ENCODE data around the gene DYRK2. TPM values are rescaled to one million over a fixed set of nuclear protein-coding genes. Genes with fewer than 3 reads are reported as not detected.

The DYRK2 gene
- total RNA-seq, 2 experiments from 2014 or later, result 72.9 to 73.1 TPM

DNA sequence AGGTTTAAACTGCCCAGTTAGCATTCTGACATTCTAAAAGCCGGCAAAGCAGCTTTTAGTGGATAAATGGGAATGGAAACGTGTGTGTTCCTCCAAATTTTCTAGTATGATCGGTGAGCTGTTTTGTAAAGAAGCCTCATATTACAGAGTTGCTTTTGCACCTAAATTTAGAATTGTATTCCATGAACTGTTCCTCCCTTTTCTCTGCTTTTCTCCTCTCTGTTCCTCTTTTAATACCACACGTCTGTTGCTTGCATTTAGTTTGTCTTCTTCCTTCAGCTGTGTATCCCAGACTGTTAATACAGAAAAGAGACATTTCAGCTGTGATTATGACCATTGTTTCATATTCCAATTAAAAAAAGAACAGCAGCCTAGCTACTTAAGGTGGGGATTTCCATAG lies 10.7 kb downstream of the DYRK2 start:
- Mint-ChIP-seq H3K36me3 (ENCODE audit: low read depth) (peaks cover 95% of the 10 kb centered on the region), H3K4me3 (no peak overlapping the region), H3K9me3 (ENCODE audit: insufficient read depth) (no peaks in the 10 kb centered on the region), H3K27ac (no peak overlapping the region), H3K27me3 (ENCODE audit: low read depth) (no peaks in the 10 kb centered on the region), H3K4me1 (ENCODE audit: low read depth) (peaks cover 75% of the 10 kb centered on the region)
- DNase-seq, result no peak
- no peak for ATAC-seq
- ChIA-PET CTCF (interaction anchor here (2.6 kb wide), 1 partner anchor 284 kb away, joined by 9 read pairs; no protein-coding TSS in a partner anchor), POLR2A (no interaction called here)

DNA sequence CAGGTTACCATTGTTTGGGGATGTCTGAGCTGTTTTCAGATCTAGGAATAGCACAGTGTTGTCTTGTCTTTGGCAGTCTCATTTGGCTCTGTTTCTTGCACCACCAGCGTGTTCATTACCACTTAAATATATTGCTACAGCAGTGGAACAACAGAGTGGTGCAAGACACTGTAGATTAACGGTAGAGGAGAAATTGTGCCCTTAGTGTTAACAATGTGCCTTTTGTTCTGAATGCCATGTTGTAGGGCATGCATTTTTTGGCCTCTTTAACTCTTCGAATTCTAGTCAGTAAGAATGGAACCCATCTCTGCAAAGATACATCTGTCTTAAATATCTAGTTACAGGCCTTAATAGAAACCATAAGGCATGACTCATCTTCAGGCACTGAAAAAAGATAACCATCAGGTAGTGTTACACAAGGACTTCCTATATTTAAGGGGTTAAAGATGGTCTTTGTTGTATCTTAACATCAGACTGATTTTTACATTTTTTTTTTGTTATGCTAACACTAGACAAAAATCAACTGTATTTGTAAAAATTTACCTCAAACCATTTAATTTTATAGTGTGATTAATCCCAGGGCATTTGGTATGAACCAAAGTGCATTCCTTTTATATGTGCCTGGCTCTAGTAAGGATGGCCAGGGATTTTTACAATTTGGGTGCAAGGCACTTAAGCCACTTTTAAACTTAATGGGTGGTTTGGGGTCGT lies 12.9 kb downstream of the DYRK2 start:
- Mint-ChIP-seq H3K4me3 (no peak overlapping the region), H3K27me3 (ENCODE audit: low read depth) (no peaks in the 10 kb centered on the region), H3K9me3 (ENCODE audit: insufficient read depth) (no peaks in the 10 kb centered on the region), H3K27ac (no peak overlapping the region), H3K4me1 (ENCODE audit: low read depth) (peaks cover 72% of the 10 kb centered on the region), H3K36me3 (ENCODE audit: low read depth) (peaks cover 82% of the 10 kb centered on the region)
- POLR2A ChIA-PET, result no interaction called here
- DNase-seq (no peak), ATAC-seq (no peak)
- CTCF ChIA-PET, result interaction anchor here (1.7 kb wide), 1 partner anchor 8 kb away, joined by 6 read pairs; no protein-coding TSS in a partner anchor

DNA sequence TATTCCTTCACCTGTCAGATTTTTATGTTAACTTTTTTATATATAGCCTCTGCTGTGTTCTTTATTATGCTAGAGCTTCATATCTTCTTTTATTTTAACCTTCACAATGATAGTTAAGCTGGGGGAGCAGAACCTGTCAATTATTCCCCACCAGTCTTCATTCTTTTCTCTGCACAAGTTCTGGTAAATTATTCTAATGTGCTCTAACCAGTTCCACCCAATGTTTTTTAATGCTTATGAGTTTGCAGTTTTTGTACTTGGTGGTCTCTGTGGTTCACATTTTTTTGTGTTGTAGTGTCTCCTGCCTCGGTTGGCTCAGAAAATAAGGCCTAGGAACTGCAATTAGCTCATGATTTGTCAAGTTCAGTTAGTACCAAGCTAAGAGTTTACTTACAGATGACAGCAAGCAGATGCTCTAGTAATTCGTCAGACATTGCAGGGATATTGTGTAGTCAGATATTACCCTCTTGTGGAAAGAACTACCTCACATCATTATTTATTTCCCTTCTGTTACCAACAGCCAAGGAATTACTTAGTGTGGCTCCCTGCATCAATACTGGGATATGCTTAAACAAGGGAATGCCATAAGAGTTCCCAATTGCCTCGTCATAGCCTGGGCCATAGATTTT lies 14.5 kb downstream of the DYRK2 start:
- ChIA-PET POLR2A (interaction anchor here (0.7 to 1.1 kb wide), 2 partner anchors 33 to 681 kb away, joined by 3 to 5 read pairs; no protein-coding TSS in a partner anchor), CTCF (interaction anchor here (1.0 to 1.7 kb wide), 4 partner anchors 9 to 307 kb away, joined by 3 to 6 read pairs (median 3); no protein-coding TSS in a partner anchor)
- Mint-ChIP-seq H3K27ac (no peak overlapping the region), H3K9me3 (ENCODE audit: insufficient read depth) (no peaks in the 10 kb centered on the region), H3K4me3 (no peak overlapping the region), H3K4me1 (ENCODE audit: low read depth) (peaks cover 75% of the 10 kb centered on the region), H3K27me3 (ENCODE audit: low read depth) (no peaks in the 10 kb centered on the region), H3K36me3 (ENCODE audit: low read depth) (peaks cover 77% of the 10 kb centered on the region)
- ATAC-seq, result no peak
- no peak for DNase-seq

DNA sequence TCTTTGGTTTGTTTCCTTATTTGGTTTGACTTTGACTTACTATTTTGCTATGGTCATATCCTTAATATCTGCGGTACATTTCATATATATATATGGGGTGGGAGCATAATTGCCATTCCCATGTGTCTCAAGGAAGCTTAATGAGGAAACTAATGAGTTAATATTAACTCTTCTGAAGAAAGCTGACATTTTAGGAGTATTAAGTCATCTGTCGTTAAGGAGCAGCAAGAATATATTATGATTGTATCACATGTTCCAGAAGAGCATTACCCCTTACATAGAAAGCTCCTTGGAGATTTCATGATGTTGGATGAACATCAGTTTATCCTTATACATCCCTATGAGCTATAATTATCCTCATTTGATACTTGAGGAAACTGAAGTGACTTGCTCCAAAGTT lies 15.6 kb downstream of the DYRK2 start:
- Mint-ChIP-seq H3K27ac (no peak overlapping the region), H3K4me3 (no peak overlapping the region), H3K4me1 (ENCODE audit: low read depth) (peaks cover 74% of the 10 kb centered on the region), H3K27me3 (ENCODE audit: low read depth) (no peaks in the 10 kb centered on the region), H3K36me3 (ENCODE audit: low read depth) (peaks cover 67% of the 10 kb centered on the region), H3K9me3 (ENCODE audit: insufficient read depth) (no peaks in the 10 kb centered on the region)
- ChIA-PET CTCF (interaction anchor here (0.7 to 1.4 kb wide), 3 partner anchors 13 to 308 kb away, joined by 3 to 4 read pairs (median 3); no protein-coding TSS in a partner anchor), POLR2A (interaction anchor here (1.1 kb wide), 1 partner anchor 31 kb away, joined by 5 read pairs; no protein-coding TSS in a partner anchor)
- no peak for DNase-seq
- no peak for ATAC-seq

DNA sequence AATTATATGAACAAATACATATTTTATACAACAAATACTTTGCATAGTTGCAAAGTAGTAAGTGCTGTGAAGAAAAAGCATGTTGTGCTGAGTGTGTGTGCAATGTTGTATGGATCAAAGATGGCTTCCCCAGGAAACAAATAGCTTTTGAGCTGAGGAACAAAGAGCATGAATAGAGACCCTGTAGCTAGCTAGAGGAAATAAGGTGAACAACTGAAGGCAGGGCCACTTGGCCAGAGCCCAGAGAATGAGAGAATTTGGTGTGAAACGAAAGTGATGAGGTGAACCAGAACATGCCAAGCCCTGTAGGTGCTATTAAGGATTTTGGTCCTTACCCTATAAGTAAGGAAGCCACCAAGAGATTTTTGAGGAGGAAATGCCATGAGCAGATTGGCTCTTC lies 17.1 kb downstream of the DYRK2 start:
- H3K27ac Mint-ChIP-seq, result peak overlapping the region; percentile 68
- ATAC-seq (no peak), DNase-seq (no peak)
- ChIA-PET CTCF (no interaction called here), POLR2A (no interaction called here)
- H3K36me3 Mint-ChIP-seq (ENCODE audit: low read depth), result peaks cover 63% of the 10 kb centered on the region
- peaks cover 73% of the 10 kb centered on the region for H3K4me1 Mint-ChIP-seq (ENCODE audit: low read depth)
- H3K27me3 Mint-ChIP-seq (ENCODE audit: low read depth), result no peaks in the 10 kb centered on the region
- no peak overlapping the region for H3K4me3 Mint-ChIP-seq
- no peaks in the 10 kb centered on the region for H3K9me3 Mint-ChIP-seq (ENCODE audit: insufficient read depth)

DNA sequence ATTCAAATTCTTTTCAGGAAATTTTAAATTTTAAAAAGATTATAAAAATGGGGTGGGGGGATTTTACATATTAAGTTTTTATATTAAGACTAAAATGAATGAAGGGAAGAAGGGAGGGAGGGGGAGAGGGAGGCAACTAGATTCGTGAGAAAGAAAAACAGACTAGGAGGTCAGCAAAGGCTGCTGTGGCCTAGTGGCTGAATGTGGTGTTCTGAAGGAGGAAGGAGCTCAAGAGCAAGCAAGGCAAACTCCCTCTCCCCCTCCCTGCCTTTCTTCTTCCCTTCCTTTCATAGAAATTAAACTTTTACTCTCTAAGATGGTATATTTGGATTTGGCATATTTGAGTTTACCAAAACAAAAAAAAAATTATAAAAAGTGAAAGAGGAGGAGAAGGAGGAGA lies 18.1 kb downstream of the DYRK2 start:
- no peak for DNase-seq
- ChIA-PET CTCF (interaction anchor here (1.1 kb wide), 1 partner anchor 225 kb away, joined by 3 read pairs; no protein-coding TSS in a partner anchor), POLR2A (no interaction called here)
- Mint-ChIP-seq H3K36me3 (ENCODE audit: low read depth) (peaks cover 54% of the 10 kb centered on the region), H3K27ac (no peak overlapping the region), H3K4me1 (ENCODE audit: low read depth) (peaks cover 64% of the 10 kb centered on the region), H3K4me3 (no peak overlapping the region), H3K27me3 (ENCODE audit: low read depth) (no peaks in the 10 kb centered on the region), H3K9me3 (ENCODE audit: insufficient read depth) (no peaks in the 10 kb centered on the region)
- no peak for ATAC-seq

DNA sequence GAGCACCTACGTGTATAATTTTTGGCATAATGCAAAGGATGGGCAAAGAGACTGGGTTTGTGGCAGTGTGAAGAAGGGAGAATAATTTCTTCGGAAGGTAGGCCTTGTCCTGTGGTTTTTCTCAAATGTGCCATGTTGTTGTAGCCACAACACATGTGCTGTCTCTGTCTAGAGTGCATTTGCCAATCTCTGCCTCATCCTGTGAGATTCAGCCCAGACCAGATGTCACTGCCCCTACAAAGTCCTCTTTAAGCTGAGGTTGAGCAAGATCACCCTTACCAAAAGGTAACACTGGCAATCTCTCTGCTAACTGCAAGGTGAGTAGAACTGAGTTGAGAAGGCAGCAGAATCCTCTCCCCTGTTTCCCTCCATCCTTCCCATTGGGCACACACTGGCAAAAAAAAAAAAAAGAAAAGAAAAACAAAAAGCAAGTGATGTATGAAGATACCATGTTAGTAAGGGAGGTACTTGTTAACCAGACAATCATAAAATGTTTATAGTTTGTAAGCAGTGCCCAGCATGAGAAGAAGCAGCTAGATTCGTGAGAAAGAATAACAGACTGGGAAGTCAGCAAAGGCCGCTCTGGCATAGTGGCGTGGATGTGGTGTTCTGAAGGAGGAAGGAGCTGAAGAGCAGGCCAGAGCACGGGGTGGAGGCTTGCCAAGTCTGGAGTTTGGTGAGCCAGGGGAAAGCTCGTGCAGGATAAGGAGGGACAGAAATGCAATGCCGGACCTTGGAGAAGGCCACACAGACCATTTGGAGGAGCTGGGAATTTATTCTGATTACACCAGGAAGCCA lies 18.9 kb downstream of the DYRK2 start:
- CTCF ChIA-PET, result interaction anchor here (0.6 to 1.1 kb wide), 3 partner anchors 226 to 960 kb away, joined by 3 read pairs; no protein-coding TSS in a partner anchor
- POLR2A ChIA-PET, result interaction anchor here (0.6 kb wide), 1 partner anchor 48 kb away, joined by 3 read pairs; no protein-coding TSS in a partner anchor
- H3K4me3 Mint-ChIP-seq, result no peak overlapping the region
- H3K27ac Mint-ChIP-seq, result peak overlapping the region; percentile 17
- no peak for ATAC-seq
- peaks cover 55% of the 10 kb centered on the region for H3K4me1 Mint-ChIP-seq (ENCODE audit: low read depth)
- DNase-seq, result no peak
- peaks cover 5% of the 10 kb centered on the region for H3K9me3 Mint-ChIP-seq (ENCODE audit: insufficient read depth)
- H3K36me3 Mint-ChIP-seq (ENCODE audit: low read depth), result peaks cover 53% of the 10 kb centered on the region
- no peaks in the 10 kb centered on the region for H3K27me3 Mint-ChIP-seq (ENCODE audit: low read depth)

DNA sequence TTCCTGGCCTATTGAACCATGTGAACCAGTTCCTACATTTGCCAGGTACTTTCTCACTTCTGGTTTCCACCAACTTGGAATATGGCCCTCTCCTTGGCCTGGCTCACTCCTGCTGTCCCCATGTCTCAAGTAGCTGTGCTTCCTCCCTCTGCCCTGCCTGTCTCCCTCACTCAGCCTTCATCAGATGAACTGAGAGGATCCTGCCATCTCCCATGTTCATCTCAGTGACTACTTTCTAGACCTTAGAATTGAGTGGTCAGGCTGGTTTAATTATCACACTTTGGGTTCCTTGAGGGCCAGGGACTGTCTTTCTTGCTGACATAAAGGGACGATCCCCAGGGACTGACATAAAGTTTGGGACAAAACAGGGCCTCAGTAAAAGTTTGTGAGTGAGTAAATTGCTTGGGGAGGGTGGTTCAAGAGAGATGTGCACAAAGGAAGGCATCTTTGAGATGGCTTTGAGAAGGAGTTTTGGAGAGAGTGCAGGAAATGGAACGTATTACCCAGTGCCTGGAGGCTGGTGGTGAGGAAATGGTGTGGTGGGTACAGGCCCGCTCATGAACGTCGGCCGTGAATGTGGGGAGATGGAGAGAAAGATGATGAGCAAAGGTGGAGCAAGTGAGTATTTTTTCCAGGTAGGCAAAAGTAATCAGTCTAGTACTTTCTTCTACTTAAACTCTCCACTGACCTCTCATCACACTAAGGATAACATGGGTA lies 20.8 kb downstream of the DYRK2 start:
- CTCF ChIA-PET, result interaction anchor here (0.7 kb wide), 1 partner anchor 8 kb away, joined by 3 read pairs; no protein-coding TSS in a partner anchor
- H3K27me3 Mint-ChIP-seq (ENCODE audit: low read depth), result no peaks in the 10 kb centered on the region
- peak overlapping the region; percentile 36 for H3K27ac Mint-ChIP-seq
- peaks cover 39% of the 10 kb centered on the region for H3K4me1 Mint-ChIP-seq (ENCODE audit: low read depth)
- H3K36me3 Mint-ChIP-seq (ENCODE audit: low read depth), result peaks cover 54% of the 10 kb centered on the region
- DNase-seq, result no peak
- peak; percentile 73 for ATAC-seq
- peaks cover 16% of the 10 kb centered on the region for H3K9me3 Mint-ChIP-seq (ENCODE audit: insufficient read depth)
- H3K4me3 Mint-ChIP-seq, result no peak overlapping the region
- POLR2A ChIA-PET, result no interaction called here

DNA sequence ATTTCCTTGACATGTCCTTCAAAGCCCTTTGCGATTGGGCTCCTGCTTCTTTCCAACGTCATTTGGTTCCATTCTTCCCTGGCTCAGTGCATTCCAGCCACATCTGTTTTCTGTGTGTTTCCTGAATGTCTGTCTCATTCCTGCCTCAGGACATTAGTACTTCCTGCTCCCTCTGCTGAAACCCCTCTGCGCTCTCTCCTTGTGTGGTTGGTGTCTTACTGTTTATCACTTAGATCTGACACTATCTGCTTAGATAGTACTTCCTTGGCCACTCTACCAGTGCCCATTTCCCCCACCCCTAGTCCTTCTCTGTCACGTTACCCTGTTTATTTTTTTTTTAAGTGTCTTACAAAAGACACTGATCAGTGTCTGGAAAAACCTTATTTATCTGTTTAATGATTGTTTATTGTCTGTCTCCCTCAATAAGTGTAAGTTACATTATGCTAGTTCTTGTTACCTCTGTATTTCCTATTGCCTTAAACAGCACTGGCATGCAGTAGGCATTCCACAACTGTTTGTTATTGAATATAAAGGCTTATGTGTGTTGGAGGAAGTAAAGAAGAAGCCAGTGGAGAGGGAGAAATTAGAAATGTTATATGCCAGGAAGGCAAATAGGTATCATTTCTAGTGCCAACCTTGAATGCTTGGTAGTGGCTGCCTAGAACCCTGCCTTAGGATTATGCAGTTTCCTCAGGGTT lies 21.5 kb downstream of the DYRK2 start:
- peak overlapping the region; percentile 17 for H3K27ac Mint-ChIP-seq
- no peaks in the 10 kb centered on the region for H3K27me3 Mint-ChIP-seq (ENCODE audit: low read depth)
- ChIA-PET CTCF (no interaction called here), POLR2A (no interaction called here)
- no peak overlapping the region for H3K4me3 Mint-ChIP-seq
- ATAC-seq (peak; percentile 35), DNase-seq (no peak)
- peaks cover 37% of the 10 kb centered on the region for H3K4me1 Mint-ChIP-seq (ENCODE audit: low read depth)
- peaks cover 54% of the 10 kb centered on the region for H3K36me3 Mint-ChIP-seq (ENCODE audit: low read depth)
- peaks cover 16% of the 10 kb centered on the region for H3K9me3 Mint-ChIP-seq (ENCODE audit: insufficient read depth)

DNA sequence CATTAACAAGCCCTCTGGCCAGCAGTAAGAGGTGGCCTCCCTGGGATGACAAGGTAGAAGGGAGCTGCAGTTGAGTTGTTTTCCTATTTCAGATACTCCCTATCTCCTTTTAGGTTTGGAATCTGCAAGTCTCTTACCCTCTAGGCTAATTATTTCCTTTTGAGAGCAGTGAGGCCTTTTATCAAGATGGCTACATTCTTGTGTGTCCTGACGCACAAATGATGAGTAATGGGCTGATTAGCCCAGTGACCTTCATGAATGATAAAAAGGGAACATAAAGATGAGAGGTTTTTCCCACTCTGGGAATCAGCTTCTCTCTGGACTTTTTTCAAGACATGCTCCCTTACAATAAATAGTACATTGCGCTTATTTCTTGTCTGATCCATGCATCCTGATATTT lies 22.9 kb downstream of the DYRK2 start:
- H3K4me1 Mint-ChIP-seq (ENCODE audit: low read depth), result peaks cover 29% of the 10 kb centered on the region
- ChIA-PET CTCF (no interaction called here), POLR2A (no interaction called here)
- H3K36me3 Mint-ChIP-seq (ENCODE audit: low read depth), result peaks cover 48% of the 10 kb centered on the region
- ATAC-seq (no peak), DNase-seq (no peak)
- H3K27ac Mint-ChIP-seq, result no peak overlapping the region
- H3K4me3 Mint-ChIP-seq, result no peak overlapping the region
- H3K27me3 Mint-ChIP-seq (ENCODE audit: low read depth), result no peaks in the 10 kb centered on the region
- H3K9me3 Mint-ChIP-seq (ENCODE audit: insufficient read depth), result peaks cover 16% of the 10 kb centered on the region

DNA sequence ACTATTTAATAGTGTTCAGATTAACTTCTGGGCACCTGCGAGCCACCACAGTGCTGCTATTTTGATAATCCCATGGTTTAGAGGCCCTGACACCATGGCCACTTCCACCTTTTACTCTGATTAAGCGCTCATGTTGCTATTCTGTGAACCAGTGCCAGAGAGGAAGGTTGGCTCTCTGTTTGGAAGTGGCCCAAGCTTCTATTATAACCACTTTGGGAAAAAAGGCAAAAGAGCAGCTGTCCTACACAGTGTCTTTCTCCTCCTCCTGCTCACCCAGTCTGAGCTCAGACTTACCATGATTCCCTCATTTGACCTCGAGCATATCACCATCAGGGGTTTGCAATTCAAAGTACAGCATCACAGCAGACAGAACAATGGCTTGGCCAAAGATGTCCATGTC lies 23.3 kb downstream of the DYRK2 start:
- ChIA-PET POLR2A (no interaction called here), CTCF (no interaction called here)
- ATAC-seq (no peak), DNase-seq (no peak)
- no peak overlapping the region for H3K4me3 Mint-ChIP-seq
- H3K36me3 Mint-ChIP-seq (ENCODE audit: low read depth), result peaks cover 48% of the 10 kb centered on the region
- peaks cover 26% of the 10 kb centered on the region for H3K4me1 Mint-ChIP-seq (ENCODE audit: low read depth)
- no peaks in the 10 kb centered on the region for H3K27me3 Mint-ChIP-seq (ENCODE audit: low read depth)
- no peak overlapping the region for H3K27ac Mint-ChIP-seq
- H3K9me3 Mint-ChIP-seq (ENCODE audit: insufficient read depth), result peaks cover 16% of the 10 kb centered on the region

All from activated CD8-positive, alpha-beta T cell treated with anti-CD3 and anti-CD28 coated beads, Interleukin-2, amount 10 ng/mL, durations not matched to agents 7 days and 5 days (primary cell).